ENCODE data around the gene ENOPH1. TPM values are rescaled to one million over a fixed set of nuclear protein-coding genes. Genes with fewer than 3 reads are reported as not detected.
"Not testable (repeated sequence)": the region's sequence is repeated elsewhere in the genome, so short reads cannot be mapped to it uniquely, and the experiment has no call there.

The ENOPH1 gene
- total RNA-seq, 1 experiment from 2014 or later, result 70.2 TPM

DNA sequence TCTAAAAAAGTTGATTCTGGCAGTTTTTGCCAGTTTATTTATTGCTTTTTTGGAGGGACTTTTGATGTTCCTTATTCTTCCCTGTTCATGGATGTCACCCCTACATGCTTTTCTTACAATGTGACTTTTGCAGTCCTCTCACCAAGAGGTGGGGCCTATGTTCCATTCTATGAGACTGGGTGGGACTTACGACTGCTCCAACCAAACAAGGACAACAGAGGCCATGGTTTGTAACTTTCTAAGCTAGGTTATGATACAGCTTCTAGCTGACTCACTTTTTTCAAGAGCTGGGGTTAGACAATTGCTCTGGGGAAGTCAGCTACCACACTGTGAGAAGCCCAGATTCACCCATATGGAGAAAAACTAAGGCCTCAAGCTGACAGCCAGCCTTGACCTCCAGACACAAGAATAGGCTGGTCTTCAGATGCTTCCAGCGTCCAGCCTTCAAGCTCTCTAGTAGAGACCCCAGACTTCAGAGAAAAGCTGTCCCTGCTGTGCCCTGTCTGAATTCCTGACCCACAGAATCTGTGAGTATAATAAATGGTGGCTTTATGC lies 39.5 kb downstream of the ENOPH1 start:
- no peak for DNase-seq (ENCODE audit: low spot score)

DNA sequence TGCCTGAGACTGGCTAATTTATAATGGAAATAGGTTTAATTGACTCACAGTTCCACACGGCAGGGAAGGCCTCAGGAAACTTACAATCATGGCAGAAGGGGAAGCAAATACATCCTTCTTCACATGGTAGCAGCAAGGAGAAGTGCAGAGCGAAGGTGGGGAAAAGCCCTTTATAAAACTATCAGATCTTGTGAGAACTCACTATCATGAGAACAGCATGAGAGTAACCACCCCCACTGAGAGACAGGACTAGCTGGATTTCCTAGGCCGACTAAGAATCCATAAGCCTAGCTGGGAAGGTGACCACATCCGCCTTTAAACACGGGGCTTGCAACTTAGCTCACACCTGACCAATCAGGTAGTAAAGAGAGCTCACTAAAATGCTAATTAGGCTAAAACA lies 42.7 kb downstream of the ENOPH1 start:
- not testable (repeated sequence) for DNase-seq (ENCODE audit: low spot score)

DNA sequence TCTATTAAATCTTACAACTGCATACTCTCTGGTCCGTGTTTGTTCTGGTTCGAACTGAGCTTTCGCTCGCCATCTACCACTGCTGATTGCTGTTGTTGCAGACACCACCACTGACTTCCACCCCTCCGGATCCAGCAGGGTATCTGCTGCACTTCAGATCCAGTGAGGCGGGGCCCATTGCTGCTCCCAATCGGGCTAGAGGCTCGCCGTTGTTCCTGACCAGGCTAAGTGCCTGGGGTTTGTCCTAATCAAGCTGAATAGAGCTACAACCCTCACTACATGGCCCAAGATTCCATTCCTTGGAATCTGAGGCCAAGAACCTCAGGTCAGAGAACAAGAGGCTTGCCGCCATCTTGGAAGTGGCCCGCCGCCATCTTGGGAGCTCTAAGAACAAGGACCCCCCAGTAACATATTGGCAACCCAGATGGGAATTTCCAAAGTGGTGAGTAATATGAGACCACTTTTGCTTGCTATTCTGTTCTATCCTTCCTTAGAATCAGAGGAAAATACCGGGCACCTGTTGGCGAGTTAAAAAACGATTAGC lies 43.3 kb downstream of the ENOPH1 start:
- DNase-seq (ENCODE audit: low spot score), result no peak

DNA sequence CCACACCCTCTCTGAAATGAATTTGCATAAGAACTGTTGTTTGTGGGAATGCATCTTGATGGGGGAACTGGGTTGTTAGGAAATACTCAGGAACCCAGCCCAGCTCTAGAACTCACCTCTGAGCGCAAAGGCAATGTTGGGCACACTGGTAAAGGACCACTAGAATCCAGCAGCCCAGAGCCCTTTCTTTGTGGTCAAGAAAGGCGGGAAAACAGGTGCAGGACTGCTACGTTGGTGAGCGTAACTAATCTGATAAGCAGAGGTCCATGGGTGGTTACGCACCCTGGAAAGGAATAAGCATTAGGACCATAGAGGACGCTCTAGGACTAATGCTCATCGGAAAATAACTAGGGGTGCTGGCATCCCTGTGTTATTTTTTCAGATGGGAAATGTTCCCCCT lies 45.5 kb downstream of the ENOPH1 start:
- DNase-seq (ENCODE audit: low spot score), result not testable (repeated sequence)

DNA sequence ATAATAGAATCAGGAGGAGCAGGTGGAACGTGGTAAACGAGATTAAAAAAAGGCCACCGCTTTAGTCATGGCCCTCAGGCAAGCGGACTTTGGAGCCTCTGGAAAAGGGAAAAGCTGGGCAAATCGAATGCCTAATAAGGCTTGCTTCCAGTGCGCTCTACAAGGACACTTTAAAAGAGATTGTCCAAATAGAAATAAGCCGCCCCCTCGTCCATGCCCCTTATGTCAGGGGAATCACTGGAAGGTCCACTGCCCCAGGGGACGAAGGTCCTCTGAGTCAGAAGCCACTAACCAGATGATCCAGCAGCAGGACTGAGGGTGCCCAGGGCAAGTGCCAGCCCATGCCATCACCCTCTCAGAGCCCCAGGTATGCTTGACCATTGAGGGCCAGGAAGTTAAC lies 47.1 kb downstream of the ENOPH1 start:
- DNase-seq (ENCODE audit: low spot score), result not testable (repeated sequence)

DNA sequence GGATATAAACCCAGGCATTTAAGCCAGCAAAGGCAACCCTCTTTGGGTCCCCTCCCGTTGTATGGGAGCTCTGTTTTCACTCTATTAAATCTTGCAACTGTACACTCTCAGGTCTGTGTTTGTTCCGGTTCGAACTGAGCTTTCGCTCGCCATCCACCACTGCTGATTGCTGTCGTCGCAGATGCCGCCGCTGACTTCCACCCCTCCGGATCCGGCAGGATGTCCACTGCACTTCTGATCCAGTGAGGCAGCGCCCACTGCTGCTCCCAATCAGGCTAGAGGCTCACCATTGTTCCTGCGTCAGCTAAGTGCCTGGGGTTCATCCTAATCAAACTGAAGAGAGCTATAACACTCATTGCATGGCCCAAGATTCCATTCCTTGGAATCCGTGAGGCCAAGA lies 49.2 kb downstream of the ENOPH1 start:
- DNase-seq (ENCODE audit: low spot score), result no peak

DNA sequence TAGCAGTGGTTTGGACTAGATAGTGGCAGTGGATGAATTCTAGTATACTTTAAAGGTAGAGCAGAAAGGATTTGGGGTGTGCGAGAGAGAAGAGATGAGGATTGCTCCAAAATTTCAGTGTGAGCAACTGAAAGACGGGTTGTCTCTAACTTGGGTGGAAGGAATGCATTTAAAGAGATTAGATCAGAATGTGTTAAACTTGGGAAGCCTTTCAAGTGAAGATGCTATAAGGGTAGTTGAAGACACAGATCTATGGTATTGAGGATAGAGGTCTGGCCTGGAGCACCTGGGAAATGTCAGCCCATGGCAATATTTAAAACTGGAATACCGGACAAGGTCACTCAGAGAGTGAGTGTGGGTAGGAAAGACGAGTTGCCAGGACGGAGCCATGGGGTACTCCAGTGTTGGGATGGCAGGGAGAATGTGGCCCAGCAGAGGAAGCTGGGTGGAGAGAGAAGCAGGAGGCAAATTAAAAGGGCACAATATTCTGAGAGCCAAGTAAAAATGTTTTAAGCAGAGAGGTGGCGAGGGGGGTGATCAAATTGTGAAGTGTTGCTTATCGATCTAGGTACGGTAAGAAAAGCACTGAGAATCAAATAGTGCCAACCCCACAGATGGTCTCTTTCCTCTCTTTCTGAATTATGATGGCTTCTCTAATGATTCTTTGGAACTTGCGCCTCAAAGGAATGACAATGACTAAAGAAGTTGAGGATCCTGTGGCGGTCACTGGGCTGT lies 50.5 kb downstream of the ENOPH1 start:
- no peak for DNase-seq (ENCODE audit: low spot score)

DNA sequence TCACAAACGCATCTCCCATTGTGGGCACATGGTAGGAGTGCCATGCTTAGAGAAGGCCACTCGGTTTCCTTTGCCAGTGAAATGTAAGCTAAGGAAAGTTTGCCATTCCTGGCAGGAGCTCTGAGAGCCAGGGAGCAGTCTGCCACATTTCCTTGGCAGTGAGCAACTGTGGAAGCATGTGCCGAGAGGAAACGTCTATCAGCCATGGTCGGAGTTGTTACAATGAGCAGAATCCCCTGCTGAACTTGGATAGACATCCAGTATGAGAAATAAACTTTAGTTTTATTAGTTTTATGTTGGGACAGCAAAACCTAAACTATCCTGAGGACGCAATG lies 51.1 kb downstream of the ENOPH1 start:
- no peak for DNase-seq (ENCODE audit: low spot score)

DNA sequence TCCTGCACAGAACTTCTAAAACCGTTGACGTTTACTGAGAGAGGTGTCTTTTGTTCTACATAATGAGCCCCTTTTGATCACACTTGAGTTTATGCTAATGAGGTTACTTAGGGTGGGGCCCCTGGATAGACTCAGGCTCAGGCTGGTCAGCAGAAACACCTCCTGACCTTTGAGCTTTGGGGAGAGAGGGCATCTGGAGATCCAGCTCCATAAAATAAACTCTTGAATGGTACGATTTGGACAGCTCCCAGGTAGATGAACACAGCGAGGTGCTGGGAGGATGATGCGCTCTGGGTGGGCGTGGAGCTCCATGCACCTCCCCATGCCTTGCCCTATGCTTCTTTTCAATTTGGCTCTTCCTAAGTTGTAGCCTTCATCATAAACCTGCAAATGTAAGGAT lies 52.0 kb downstream of the ENOPH1 start:
- no peak for DNase-seq (ENCODE audit: low spot score)

DNA sequence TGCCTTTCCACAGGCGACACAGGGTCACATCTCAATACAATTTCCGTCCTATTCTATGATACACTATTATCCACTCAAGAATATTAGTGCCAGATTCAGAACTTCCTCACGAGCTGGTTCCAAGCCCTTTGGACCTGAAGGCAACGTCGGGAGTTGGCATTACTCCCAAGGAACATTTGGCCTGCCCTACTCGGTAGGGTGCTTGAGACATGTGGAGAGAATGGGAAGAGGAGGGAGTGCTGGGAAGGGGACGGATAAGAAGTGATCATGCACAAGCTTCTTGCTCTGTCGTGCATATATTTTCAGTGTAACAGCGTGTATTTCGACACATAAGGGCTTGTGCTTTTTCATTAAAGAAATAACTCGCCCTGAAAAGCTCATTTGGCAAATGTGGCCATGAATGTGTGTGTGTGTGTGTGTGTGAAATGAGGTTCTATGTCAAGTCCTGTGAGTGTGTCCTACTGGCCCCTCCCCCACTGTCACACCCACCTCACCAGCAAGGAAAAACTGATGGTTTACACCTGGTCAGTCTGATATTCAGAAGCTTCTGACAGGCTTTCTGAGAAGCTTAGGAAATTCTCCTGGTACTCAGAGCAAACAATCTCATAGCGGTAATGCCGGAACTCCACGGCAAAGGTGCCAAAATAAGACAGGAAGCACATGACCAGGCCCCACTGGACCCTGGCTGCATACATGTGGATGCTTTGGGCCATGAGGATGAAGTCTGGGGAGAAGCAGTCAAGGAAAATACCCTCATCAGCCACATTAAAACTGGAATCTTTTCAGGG lies 54.8 kb downstream of the ENOPH1 start:
- DNase-seq (ENCODE audit: low spot score), result no peak

DNA sequence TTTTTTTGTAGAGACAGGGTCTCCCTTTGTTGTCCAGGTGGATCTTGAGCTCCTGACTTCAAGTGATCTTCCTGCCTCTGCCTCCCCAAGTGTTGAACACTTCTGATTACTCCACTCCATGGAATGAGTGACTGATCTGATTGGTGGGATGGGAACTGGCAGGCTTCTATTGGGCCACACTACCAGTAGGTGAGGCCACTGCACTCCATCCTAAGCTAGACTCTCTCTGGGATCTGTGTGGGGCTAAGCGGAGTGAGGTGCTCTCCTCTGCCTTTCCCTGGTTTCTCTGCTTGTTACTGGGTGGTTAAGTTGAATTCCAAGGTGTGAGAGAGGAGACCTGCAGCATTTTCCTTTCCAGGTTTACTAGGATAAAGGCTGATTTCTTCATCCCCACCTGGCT lies 58.7 kb downstream of the ENOPH1 start:
- no peak for DNase-seq (ENCODE audit: low spot score)

DNA sequence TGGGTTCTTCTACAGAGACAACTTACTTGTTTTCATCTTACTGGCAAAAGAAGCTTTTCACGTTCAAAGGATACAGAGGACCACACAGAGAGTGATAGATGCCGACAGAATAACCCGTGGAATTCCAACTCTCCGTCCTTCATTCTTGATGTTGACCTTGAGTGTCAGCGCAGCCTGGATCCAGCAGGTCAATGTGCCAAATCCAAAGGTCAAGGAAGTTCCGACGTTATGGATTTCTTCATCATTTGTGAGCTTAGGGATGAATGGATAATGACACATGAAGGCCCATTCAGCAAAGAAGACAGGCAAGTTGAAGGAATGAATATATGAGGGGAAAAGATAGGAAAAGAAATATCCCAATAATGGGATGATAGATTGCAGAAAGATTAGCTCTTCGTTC lies 59.6 kb downstream of the ENOPH1 start:
- no peak for DNase-seq (ENCODE audit: low spot score)

DNA sequence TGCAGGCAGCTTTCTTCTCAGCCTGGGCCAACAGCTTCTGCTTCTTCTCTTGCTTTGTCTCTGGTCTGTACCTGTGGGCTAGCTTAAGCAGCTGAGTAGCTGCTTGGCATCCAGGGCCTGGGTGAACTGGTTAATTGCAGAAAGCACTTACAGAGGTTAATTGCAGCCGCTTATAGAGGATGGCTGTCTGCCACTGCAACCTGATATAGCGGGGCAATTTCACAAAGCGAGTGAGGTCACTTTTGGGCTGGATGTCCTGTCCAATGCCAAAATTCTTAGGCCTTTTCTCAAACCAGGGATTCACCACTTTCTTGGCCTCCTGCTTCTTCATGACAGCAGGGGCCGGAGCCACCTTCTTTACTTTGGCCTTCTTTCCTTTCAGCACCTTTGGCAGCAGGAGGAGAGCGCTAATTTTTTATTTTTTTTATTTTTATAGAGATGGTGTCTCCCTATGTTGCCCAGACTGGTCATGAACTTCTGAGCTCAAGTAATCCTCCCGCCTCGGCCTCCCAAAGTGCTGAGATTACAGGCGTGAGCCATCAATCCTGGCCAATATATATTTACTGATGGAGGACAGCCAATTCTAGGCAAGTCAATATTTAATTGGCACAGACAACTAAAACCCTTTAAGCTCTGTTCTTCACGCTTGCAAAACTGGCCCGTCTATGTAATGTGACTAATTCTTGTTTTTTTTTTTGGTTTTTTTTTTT lies 61.0 kb downstream of the ENOPH1 start:
- DNase-seq (ENCODE audit: low spot score), result no peak

DNA sequence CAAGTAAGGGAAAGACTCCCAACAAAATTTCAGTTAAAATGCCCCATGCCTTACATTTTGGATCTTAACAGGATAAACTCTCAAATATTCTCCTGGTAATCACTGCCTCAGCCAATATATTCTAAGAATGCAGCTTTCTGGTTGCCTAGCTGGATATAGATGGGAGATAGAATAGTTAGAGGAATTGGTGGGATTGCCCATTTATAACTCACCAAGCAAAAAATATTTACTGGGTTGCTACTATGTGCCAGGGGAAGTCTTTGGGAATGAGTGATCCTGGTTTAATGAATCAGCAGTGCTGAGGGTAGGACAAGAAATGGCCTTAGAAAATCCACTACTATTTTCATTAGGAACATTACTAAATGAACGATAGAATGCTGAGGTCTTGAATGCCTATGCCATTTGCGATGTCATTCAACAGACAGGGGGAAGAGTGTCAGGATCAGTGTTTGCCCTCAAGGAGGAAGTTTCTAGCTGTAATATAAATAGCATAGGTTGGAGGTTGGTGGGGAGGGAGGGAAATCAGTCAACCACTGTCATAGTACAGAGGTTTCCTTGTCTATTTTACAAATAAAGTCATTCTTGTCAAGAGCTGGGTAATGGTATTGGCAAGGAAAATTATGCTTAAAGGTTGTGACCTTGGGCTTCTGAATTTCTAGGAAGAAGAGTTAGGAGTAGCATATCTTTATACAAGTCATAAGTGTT lies 63.5 kb downstream of the ENOPH1 start:
- DNase-seq (ENCODE audit: low spot score), result no peak

DNA sequence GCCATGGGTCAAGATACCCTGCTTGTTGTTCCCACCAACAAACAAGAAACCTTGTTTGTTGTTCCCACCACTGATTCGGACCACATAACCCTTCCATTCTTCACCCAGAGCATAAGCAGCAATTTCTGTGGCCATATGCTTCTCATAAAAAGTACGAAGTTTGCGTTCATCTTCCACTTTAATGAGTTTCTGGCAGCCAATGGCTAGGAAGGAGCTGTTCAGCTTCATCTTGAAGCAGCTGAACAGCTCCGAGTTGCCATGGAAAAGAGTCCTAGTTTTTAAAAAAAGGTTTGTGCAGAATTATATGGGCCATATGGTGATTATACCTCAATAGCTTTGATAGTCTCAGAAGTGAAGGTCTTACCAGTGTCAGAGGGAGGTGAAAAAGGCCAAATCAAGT lies 65.3 kb downstream of the ENOPH1 start:
- DNase-seq (ENCODE audit: low spot score), result no peak

DNA sequence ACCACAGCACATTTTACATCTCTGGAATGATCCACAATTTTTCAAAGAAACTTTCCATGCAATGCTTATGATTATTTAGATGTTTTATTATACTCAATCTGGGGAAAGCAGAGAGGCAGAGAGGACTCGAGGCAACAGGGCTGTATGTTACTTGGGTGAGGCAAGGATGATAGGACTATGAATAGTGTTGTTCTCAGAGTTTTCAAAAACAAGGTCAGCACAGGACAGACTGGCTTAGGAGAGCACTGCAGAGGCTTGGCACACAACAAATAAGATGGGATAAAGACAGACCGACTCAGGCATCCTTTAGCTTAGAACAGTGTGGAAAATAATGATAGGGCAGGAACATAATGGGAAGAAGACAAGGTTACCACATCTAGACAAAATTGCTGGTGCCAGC lies 66.0 kb downstream of the ENOPH1 start:
- DNase-seq (ENCODE audit: low spot score), result no peak

DNA sequence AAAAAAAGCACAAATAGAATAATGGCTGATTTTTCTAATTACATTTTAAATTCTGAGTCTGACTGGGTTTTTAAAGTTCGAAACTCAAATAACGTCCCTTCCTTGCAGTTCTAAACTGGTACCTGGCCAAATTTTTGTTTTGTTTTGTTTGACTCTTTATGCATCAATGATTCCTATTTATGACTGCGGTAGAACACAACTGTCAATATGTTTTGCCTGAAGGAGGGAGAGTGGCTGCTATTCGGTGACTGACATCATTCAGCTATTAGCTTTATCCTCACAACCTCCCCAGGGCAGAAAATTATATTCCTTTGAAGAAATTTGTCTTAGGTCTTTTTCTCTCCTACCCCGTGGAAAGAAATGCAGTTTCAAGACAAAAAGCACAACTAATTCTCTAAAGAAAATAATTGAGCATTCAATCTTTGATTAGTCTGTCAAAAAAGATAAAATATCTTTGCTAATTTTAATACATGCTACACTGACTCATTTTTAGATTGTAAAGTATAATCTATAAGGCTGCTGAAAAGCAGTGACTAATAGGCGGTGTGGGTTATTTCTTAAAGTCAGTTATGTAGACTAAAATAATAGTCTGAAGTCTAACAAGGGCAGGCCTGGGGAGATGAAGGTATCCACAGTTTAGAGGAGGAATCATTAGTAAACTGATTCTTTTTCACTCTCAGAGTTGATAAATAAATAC lies 69.5 kb downstream of the ENOPH1 start:
- no peak for DNase-seq (ENCODE audit: low spot score)

DNA sequence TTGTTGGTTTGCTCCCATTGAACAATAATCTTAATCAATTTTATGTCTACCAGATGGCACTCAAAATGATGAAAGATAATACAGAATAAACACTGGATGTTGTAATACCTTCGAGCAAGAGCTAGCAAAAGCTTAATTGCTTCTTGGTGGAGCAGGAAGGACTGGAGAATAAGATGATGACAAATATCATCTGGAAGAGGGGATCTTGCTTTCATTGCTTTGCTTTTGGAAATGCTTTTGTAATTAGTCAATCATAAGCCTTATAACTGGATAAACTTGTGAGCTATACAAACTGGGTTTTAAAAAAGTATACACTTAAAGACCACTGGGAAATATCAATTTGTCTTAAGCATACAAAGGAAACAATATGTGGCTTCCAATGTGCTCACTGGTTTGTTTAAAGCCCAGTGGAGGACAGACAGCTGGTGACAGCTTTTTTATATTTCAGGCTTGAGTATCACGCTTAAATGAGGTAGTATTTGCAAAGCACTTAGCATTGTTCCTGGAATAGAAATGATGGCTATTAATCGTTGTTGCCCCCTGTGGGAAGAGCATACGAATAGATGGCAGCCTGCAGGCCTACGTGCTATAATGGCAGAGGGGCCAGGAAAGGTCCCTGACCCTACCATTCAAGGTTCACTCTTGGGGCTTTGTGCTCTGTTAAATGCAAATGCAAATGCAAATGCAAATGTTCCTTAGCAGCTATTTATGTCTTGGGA lies 70.2 kb downstream of the ENOPH1 start:
- DNase-seq (ENCODE audit: low spot score), result peak; percentile 34

DNA sequence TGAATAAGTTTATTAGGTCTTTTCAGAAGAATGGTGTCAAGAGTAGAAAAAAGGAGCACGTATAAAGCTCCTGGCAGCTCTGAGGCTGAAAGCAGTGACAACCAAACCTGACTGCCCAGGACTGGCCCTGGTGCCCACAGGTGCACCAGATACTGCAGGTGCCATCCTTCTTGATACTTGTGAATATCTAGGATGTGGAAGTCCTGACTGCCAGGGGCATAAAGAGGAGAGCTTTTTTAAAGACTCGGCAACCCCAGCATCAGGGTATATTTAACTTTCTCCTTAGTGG lies 70.7 kb downstream of the ENOPH1 start:
- no peak for DNase-seq (ENCODE audit: low spot score)

DNA sequence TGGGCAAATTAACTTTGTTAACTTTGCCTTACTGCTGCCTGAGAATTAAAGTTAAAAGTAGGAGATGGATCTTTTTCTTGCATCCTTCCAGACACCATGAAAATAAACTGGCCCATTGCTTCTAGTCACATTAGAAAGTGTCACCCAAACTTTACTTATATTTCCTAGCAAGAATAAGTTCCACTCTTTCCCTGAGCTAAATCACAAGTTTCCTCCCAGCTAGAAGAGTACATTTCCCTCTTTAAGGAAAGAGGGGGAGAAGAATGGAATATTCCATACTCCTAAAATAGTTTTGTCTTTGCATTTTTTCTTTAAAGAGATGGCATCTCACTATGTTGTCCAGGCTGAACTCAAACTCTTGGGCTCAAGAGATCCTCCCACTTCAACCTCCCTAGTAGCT lies 77.6 kb downstream of the ENOPH1 start:
- no peak for DNase-seq (ENCODE audit: low spot score)

All from H4 (cell line).